GM19351 (cell line): ENCODE measurements around the gene ANXA2R.
A peak's percentile ranks its signal among the peaks of the same experiment; 100 is the strongest.

Experiments
- ATAC-seq: cut with Tn5 transposase; IDR thresholded peaks from one replicate; pipeline ENCODE4 v1.9.1; 2021; ENCODE audit warnings: mild to moderate bottlenecking, moderate library complexity; ENCODE audit not compliant: unreplicated experiment

ANXA2R gene

DNA sequence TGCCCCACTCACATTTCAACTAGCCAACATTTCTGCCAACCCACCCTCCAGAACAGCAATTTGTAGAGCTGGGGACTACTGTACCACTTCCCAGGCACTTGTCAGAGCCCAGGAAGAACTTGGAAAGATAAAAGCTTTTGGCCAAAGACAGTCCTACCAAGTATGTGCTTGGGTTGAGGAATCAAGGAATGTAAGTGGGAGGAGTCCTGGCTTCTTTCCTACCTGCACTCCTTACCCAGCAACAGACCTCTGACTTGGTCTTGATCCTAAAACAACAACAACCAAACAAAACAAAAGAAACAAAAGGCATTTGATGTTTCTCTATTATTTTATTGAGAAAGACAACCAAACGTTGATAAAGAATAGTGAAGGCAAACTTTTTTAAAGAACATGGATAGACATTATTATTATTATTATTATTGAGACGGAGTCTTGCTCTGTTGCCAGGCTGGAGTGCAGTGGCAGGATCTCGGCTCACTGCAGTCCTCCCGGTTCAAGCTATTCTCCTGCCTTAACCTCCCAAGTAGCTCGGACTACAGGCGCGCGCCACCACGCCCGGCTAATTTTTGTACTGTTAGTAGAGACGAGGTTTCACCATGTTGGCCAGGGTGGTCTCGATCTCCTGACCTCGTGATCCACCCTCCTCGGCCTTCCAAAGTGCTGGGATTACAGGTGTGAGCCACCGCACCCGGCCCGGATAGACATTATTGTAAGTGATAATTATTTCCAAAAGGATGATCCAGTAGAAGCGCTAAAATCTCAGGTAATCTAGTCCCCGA, 33.5 kb downstream of the ANXA2R start:
- ATAC-seq, result no peak

- ATAC-seq, result no peak
These were observed 35.1 kb downstream of the ANXA2R start for GRCh38 chr5:43005031-43005430.

GRCh38 chr5:43001748-43002147, 38.4 kb downstream of the ANXA2R start:
- ATAC-seq, result no peak

DNA sequence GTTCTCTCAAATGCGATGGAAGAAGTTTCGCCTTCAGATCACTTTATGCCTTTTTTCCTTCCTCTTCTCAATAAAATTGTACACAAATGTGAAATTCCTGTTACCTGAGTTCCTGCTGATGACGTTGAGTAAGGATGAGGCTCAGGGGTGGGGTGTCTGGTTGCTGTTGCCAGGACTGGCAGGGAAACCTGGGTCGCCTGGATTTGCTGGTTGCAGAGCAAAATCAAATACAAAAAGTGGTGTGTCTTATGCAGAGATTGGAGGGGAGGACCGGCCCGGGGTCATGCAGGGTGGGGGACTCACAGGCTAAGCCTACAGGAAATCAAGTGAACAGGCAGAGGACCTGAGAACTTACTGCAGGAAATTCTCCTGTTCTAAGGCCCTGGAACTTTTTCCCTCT, 39.2 kb downstream of the ANXA2R start:
- ATAC-seq, result no peak

DNA sequence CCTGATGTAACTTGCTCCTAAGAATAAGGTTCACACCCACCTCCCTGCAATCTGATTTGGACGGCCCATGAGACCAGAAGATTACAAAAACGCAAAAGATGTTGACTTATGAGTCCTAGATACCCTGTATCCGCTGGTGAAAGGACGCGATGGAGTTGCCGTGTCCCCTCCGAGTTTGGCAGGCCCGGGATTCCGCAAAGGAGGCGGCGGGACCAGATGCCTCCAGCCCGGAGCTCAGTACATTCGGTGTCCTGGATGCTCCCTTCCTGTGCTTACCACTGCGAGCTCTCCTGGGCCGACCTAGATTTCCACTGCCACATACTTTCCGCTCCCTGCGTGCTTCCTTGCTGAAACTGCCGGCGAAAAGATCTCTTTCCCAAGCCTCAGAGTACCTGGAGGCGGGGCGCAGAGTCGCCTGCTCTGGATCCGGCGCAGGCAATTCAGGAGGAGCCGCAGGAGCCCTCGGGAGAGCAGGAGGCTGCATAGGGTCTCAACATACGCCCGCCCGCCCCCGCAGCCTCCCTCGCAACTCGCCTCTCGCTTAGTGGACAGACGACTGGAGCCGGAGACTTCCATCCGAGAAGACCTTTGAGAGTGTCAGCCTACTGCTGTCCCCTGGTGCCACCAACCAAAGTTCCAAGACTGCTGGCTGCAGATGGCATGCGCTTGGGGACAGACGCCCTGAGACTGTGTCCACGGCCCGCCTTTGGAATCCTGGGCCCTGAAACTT, 39.8 kb downstream of the ANXA2R start:
- ATAC-seq, result no peak

- ATAC-seq, result no peak
These were observed 44.8 kb downstream of the ANXA2R start for GRCh38 chr5:42995360-42995751.

- peak; percentile 47 for ATAC-seq
These were observed 45.4 kb downstream of the ANXA2R start for GRCh38 chr5:42994555-42995359.

DNA sequence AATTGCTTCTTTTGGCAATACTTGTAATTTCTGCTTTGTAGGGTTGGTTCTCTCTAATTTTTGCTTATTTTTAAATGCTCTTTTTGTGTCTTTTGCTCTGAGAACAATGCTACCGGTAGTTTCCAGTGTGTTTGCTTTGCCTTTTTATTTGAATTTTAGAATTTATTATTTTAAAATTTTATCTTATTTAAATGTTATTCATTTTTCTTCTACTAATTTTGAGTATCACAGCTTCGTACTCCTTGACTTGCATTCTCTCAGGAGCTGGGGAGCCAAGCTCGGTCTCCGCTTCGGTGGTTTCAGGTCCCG, 45.9 kb downstream of the ANXA2R start:
- no peak for ATAC-seq

DNA sequence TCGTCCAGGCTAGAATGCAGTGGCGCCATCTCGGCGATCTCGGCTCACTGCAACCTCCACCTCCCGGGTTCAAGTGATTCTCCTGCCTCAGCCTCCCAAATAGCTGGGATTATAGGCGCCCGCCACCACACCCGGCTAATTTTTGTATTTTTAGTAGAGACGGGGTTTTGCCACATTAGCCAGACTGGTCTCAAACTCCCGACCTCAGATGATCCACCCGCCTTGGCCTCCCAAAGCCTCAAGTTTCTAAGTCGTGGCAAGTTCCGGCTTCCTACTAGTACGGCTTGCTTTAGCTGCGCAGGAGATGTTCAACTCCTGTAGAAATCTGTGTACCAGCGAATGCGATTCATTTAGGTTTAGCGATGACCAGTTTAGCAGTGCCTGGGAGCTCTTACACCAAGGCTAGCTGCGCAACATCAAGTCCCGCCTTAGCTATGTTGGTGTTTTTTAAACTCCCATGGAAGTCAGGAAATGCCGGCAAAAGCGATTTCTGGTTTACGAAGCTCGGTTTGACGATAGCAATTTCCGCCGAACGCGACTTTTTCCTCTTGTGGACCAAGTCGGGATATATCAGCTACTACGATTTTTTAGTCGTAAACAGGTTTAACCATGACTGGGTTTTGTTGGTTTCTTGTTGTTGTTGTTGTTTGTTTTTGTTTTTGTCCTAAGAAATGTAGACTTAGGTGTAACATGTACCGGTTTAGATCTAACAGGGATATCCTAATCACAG, 46.4 kb downstream of the ANXA2R start:
- peak; percentile 10 for ATAC-seq

DNA sequence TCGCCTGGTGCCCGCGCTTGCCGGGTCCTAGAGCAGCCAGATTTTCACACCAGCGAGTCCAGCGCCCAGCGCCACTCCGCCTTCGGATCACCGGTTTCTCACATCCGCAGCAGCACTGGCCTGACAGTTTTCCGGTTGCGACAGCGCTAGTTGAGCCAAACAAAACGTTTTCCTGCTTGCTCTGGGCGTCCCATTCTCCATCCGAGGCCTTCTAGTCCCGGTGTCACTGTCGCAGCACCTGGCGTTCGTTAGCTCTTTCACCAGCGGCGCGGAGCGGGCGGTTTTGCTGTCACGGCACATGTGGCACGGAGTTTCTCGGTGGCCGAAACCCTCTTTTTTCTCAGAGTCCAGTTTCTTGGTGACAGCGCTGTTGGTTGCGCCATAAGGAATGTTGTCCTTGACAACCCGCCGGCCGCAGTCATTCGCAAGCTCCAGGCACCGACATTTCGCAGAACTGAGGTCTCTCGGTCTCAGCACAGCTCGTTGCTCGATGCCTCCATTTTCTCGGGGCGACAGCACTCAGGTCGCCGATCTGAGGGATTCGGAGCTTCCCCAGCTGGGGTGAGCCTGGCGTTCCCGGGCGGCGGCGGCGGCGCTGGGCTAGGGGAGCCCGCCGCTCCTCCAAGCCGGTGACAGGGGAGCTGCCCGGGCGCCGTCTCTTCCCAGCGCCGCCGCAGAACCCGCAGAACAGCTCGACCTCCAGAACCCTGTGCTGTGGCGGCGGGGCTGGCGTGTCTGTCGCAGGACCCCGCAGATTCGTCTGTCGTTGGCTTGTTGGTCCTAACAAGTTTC, 47.8 kb downstream of the ANXA2R start:
- ATAC-seq, result peak; percentile 40

GRCh38 chr5:42991404-42992087, 48.6 kb downstream of the ANXA2R start:
- peak; percentile 34 for ATAC-seq

- ATAC-seq, result no peak
These were observed 49.2 kb downstream of the ANXA2R start for GRCh38 chr5:42990892-42991291.
